ENCODE measurements around the gene ALG11. TPM values are rescaled to one million over a fixed set of nuclear protein-coding genes. Genes with fewer than 3 reads are reported as not detected.
"Not testable (repeated sequence)": the region's sequence is repeated elsewhere in the genome, so short reads cannot be mapped to it uniquely, and the experiment has no call there.

The ALG11 gene
- total RNA-seq, 1 donor from 2014 or later: 45.5 TPM

- Mint-ChIP-seq H3K36me3 (peaks cover 8% of the 10 kb centered on the region), H3K9me3 (peaks cover 8% of the 10 kb centered on the region), H3K4me1 (ENCODE audit: unreplicated experiment) (peaks cover 6% of the 10 kb centered on the region)
Observed at GRCh38 chr13:52048516-52048915, 36.3 kb downstream of the ALG11 start.

GRCh38 chr13:52051400-52051799 is 39.2 kb downstream of the ALG11 start:
- Mint-ChIP-seq H3K27me3 (no peaks in the 10 kb centered on the region), H3K27ac (no peak overlapping the region), H3K4me3 (no peak overlapping the region), H3K4me1 (ENCODE audit: unreplicated experiment) (peaks cover 6% of the 10 kb centered on the region), H3K36me3 (no peaks in the 10 kb centered on the region), H3K9me3 (no peaks in the 10 kb centered on the region)
- no peak for TF ChIP-seq CTCF (conservative IDR thresholded peaks at IDR 0.05)
- DNase-seq (ENCODE audit: extremely low spot score, unreplicated experiment): no peak

More at GRCh38 chr13:52048516-52048915, 36.3 kb downstream of the ALG11 start:
- Mint-ChIP-seq H3K27me3 (no peaks in the 10 kb centered on the region), H3K27ac (no peak overlapping the region), H3K4me3 (no peak overlapping the region)
- DNase-seq (ENCODE audit: extremely low spot score, unreplicated experiment): no peak
- TF ChIP-seq CTCF (conservative IDR thresholded peaks at IDR 0.05): no peak

GRCh38 chr13:52053460-52053859 is 41.3 kb downstream of the ALG11 start:
- H3K27ac Mint-ChIP-seq: no peak overlapping the region
- H3K4me3 Mint-ChIP-seq: no peak overlapping the region
- H3K36me3 Mint-ChIP-seq: no peaks in the 10 kb centered on the region
- peaks cover 6% of the 10 kb centered on the region for H3K4me1 Mint-ChIP-seq (ENCODE audit: unreplicated experiment)
- no peaks in the 10 kb centered on the region for H3K9me3 Mint-ChIP-seq
- no peaks in the 10 kb centered on the region for H3K27me3 Mint-ChIP-seq
- no peak for TF ChIP-seq CTCF (conservative IDR thresholded peaks at IDR 0.05)
- DNase-seq (ENCODE audit: extremely low spot score, unreplicated experiment): no peak

DNA sequence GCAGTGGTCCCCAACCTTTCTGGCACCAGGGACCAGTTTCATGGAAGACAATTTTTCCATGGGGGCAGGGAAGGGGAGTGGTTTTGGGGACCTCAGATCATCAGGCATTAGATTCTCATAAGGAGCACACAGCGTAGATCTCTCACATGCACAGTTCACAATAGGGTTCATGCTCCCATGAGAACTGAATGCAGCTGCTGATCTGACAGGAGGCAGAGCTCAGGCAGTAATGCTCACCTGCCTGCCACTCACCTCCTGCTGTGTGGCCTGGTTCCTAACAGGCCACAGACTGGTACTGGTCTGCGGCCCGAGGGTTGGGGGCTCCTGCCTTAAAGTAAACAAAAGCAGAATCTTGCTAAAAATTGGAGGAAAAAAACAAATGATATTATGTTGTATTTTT is 48.9 kb downstream of the ALG11 start:
- H3K27ac Mint-ChIP-seq; H3K4me3 Mint-ChIP-seq; DNase-seq (ENCODE audit: extremely low spot score, unreplicated experiment); H3K4me1 Mint-ChIP-seq (ENCODE audit: unreplicated experiment); H3K9me3 Mint-ChIP-seq; H3K27me3 Mint-ChIP-seq; H3K36me3 Mint-ChIP-seq: not testable (repeated sequence)

DNA sequence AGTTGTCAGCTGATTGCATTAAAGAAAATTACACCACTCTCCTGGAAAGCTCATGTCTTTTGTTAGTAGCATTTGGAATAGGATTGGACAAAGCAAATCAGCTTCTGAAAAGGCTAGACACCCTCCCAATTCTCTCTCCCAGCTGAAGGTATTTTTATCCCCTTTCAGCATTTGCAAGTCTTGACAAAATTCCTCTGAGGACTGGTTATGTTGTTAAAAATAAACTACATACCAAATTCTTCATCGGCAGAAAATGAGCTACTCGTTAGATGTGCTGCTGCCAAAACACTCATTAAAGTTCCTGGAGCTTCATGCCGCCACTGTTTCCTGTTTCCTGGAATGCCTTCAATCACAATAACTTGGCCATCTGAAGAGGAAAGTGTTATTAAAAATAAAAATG is 49.4 kb downstream of the ALG11 start:
- Mint-ChIP-seq H3K27me3 (no peaks in the 10 kb centered on the region), H3K4me3 (no peak overlapping the region), H3K36me3 (no peaks in the 10 kb centered on the region), H3K27ac (no peak overlapping the region), H3K9me3 (no peaks in the 10 kb centered on the region), H3K4me1 (ENCODE audit: unreplicated experiment) (no peaks in the 10 kb centered on the region)
- no peak for DNase-seq (ENCODE audit: extremely low spot score, unreplicated experiment)
- TF ChIP-seq CTCF (conservative IDR thresholded peaks at IDR 0.05): no peak

- peaks cover 13% of the 10 kb centered on the region for H3K9me3 Mint-ChIP-seq
- H3K36me3 Mint-ChIP-seq: peaks cover 11% of the 10 kb centered on the region
Observed at GRCh38 chr13:52067237-52067636, 55.0 kb downstream of the ALG11 start.

More at GRCh38 chr13:52067237-52067636, 55.0 kb downstream of the ALG11 start:
- DNase-seq (ENCODE audit: extremely low spot score, unreplicated experiment): no peak
- no peak for TF ChIP-seq CTCF (conservative IDR thresholded peaks at IDR 0.05)
- Mint-ChIP-seq H3K4me3 (no peak overlapping the region), H3K27ac (no peak overlapping the region), H3K27me3 (no peaks in the 10 kb centered on the region), H3K4me1 (ENCODE audit: unreplicated experiment) (no peaks in the 10 kb centered on the region)

All from type B pancreatic cell (in vitro differentiated cells).